Gastrocnemius medialis (tissue), 4 donors: ENCODE measurements around the gene HSPB2. TPM values are rescaled to one million over a fixed set of nuclear protein-coding genes. Genes with fewer than 3 reads are reported as not detected.

Experiments used
- ATAC-seq, 2 donors: fragments of 150-250 bp; one replicate each; pipeline ENCODE4 v1.9.1; 2016
- DNase-seq, 2 donors: peaks; one replicate each; pipeline ENCODE4 v3.0.0-alpha.2; 2019
- H3K27ac ChIP-seq, 4 donors: fragments of 200-600 bp; sonication (generic); 1 replicate in 1 of 4; 2 replicates in 3 of 4; pipeline ENCODE4 v1.5.1; 2016 to 2018; ENCODE audit warnings: mild to moderate bottlenecking in 2 of 4, moderate library complexity in 1 of 4
- H3K27me3 ChIP-seq, 3 donors: fragments of 200-600 bp; sonication (generic) in 2 of 3; 1 replicate in 1 of 3; 2 replicates in 2 of 3; pipeline versions ENCODE4 v1.5.1 to v1.6.0; 2016 to 2019; ENCODE audit warnings: mild to moderate bottlenecking in 1 of 3, moderate library complexity in 1 of 3
- H3K36me3 ChIP-seq, 2 donors: fragments of 200-600 bp; sonication (generic) in 1 of 2; one replicate each; pipeline ENCODE4 v1.5.1; 2017 to 2018
- H3K4me1 ChIP-seq, 2 donors: fragments of 200-600 bp; sonication (generic) in 1 of 2; one replicate each; pipeline ENCODE4 v1.5.1; 2016 to 2017; ENCODE audit warnings: mild to moderate bottlenecking in 2 of 2
- H3K4me3 ChIP-seq, 4 donors: fragments of 200-600 bp; sonication (generic) in 3 of 4; 1 replicate in 1 of 4; 2 replicates in 3 of 4; pipeline ENCODE4 v1.5.1; 2016 to 2019; ENCODE audit warnings: mild to moderate bottlenecking in 2 of 4
- H3K9me3 ChIP-seq, 3 donors: fragments of 200-600 bp; sonication (generic) in 2 of 3; 1 replicate in 1 of 3; 2 replicates in 2 of 3; pipeline ENCODE4 v1.5.1; 2016 to 2019
- CTCF ChIP-seq, 5 experiments: fragments of 450-650 bp in 3 of 5; fragments of 200-600 bp in 2 of 5; sonication (generic) in 2 of 5; IDR thresholded peaks in 4 of 5; conservative IDR thresholded peaks in 1 of 5; 1 replicate in 4 of 5; 2 replicates in 1 of 5; pipeline ENCODE4 v1.5.1; 2016 to 2019; ENCODE audit warnings: antibody characterized with exemption in 5 of 5, mild to moderate bottlenecking in 3 of 5, moderate library complexity in 3 of 5
- POLR2A ChIP-seq, 2 donors: fragments of 450-650 bp; IDR thresholded peaks; one replicate each; pipeline ENCODE4 v1.6.1; 2017; ENCODE audit warnings: antibody characterized with exemption in 2 of 2, mild to moderate bottlenecking in 2 of 2, moderate library complexity in 2 of 2
- in situ Hi-C, 4 donors: fragments of 200-750 bp; cut with MboI; loops; one replicate each; pipeline versions ENCODE4 v1.15.0 to v1.8.0; 2017; ENCODE audit warnings: low sequenced_read_pairs in 4 of 4
- intact Hi-C: fragments of 100-400 bp; cut with DNase I; formaldehyde crosslinking; loops from one replicate; pipeline ENCODE4 v1.15.1; 2023; ENCODE audit warnings: low total_unique reads
- total RNA-seq, 4 donors: library from RNA; depleted of rRNA; stranded (reverse); fragments of >200 nt; gene quantifications; one replicate each; pipeline versions ENCODE4 v1.1.0 to v1.2.3, GENCODE V29; 2016

The HSPB2 gene
- total RNA-seq, 4 donors from 2014 or later = 0.41 to 4.6 (median 2.4) TPM

GRCh38 chr11:111906680-111907079, 5.9 kb upstream of the HSPB2 start:
- H3K36me3 ChIP-seq = peaks cover 0 to 24% of the 10 kb centered on the region in 2 donors
- DNase-seq = peak in 1 of 2 donors; percentile 27
- peaks cover 0 to 29% of the 10 kb centered on the region in 2 donors for H3K4me1 ChIP-seq
- in situ Hi-C loops (no loop called here), intact Hi-C loops (no loop called here)
- ATAC-seq = peak; percentile 60 to 70
- no peaks in the 10 kb centered on the region for H3K27me3 ChIP-seq
- no peak overlapping the region for H3K4me3 ChIP-seq
- no peak for TF ChIP-seq CTCF (IDR thresholded peaks at IDR 0.05 in 4 of 5, conservative IDR thresholded peaks at IDR 0.05 in 1 of 5)
- peak overlapping the region; percentile 91 to 97 (median 97) for H3K27ac ChIP-seq
- no peaks in the 10 kb centered on the region for H3K9me3 ChIP-seq

- H3K4me1 ChIP-seq = peaks cover 11 to 35% of the 10 kb centered on the region in 2 donors
- H3K27me3 ChIP-seq = no peaks in the 10 kb centered on the region
- H3K27ac ChIP-seq = peak overlapping the region; percentile 91 to 97 (median 97)
- intact Hi-C loops (no loop called here), in situ Hi-C loops (no loop called here)
- DNase-seq = no peak
- peak overlapping the region in 3 of 4 donors; percentile 74 to 79 (median 75) for H3K4me3 ChIP-seq
- TF ChIP-seq POLR2A (IDR thresholded peaks at IDR 0.05) (no peak), CTCF (IDR thresholded peaks at IDR 0.05 in 4 of 5, conservative IDR thresholded peaks at IDR 0.05 in 1 of 5) (no peak)
- ATAC-seq = no peak
- peaks cover 0 to 24% of the 10 kb centered on the region in 2 donors for H3K36me3 ChIP-seq
- H3K9me3 ChIP-seq = no peaks in the 10 kb centered on the region
These were observed 3.8 kb upstream of the HSPB2 start for GRCh38 chr11:111908639-111909305.

GRCh38 chr11:111909378-111909777, 3.2 kb upstream of the HSPB2 start:
- peaks cover 18 to 41% of the 10 kb centered on the region in 2 donors for H3K4me1 ChIP-seq
- in situ Hi-C loops = no loop called here

DNA sequence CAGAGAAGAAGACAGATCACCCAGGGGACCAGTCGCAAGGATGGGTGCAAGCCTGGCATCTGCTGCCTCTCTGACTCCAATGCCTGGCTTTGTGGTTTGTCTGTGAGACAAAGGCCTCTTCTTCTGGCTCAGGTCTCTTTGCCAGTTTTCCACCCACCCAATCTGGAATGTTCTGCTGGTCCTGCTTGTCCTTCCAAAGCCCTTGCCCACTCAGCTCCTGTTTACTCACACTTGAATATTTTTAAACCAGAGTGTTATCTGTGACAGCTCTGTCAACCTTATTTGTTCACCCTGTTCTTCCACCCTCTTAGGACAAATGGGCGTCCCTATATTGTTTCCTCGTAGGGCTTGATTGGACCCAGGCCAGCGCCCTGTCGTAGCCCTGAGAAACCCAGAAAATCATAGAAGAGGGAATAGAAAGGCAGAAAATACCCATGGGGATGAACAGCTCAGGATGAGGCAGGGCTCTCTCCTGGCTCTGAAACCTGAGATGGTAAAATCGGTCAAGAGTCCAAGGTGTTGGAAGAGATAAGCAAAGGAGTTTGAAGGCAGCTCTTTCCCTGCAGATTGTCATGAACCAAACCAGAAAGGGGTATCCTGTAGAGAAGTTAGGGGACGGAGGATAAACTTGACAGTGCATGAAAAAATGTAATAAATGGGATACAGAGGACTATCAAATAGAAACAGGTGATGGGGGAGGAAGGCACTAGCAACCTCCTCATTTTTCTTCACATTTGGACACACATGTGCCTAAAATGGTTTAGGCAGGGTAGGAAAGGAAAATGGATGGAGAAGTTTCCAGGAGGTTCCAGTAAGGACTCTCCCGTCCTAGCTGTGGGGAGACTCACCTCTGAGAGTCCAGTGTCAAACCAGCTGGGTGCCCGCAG, 1.6 kb upstream of the HSPB2 start:
- no peaks in the 10 kb centered on the region for H3K9me3 ChIP-seq
- intact Hi-C loops (loop anchor here (2.0 to 5.0 kb wide), 2 partner anchors 32 to 179 kb away; partner anchors contain the start of genes CFAP68 and FDXACB1), in situ Hi-C loops (loop anchor here in 1 of 4 donors (5.0 kb wide), 1 partner anchor 34 kb away; the partner anchor contains the start of genes CFAP68 and FDXACB1)
- no peak for DNase-seq
- H3K27ac ChIP-seq = peak overlapping the region; percentile 91 to 97 (median 97)
- H3K27me3 ChIP-seq = no peaks in the 10 kb centered on the region
- ATAC-seq = peak; percentile 10 to 12
- H3K4me3 ChIP-seq = peak overlapping the region; percentile 70 to 79 (median 74)
- H3K4me1 ChIP-seq = peaks cover 22 to 45% of the 10 kb centered on the region in 2 donors
- TF ChIP-seq POLR2A (IDR thresholded peaks at IDR 0.05) (peak in 1 of 2 donors; percentile 27), CTCF (IDR thresholded peaks at IDR 0.05 in 4 of 5, conservative IDR thresholded peaks at IDR 0.05 in 1 of 5) (no peak)
- H3K36me3 ChIP-seq = peaks cover 0 to 24% of the 10 kb centered on the region in 2 donors

More at GRCh38 chr11:111909378-111909777, 3.2 kb upstream of the HSPB2 start:
- intact Hi-C loops = no loop called here
- TF ChIP-seq POLR2A (IDR thresholded peaks at IDR 0.05) = peak in 1 of 2 donors; percentile 6
- no peak for TF ChIP-seq CTCF (IDR thresholded peaks at IDR 0.05 in 4 of 5, conservative IDR thresholded peaks at IDR 0.05 in 1 of 5)
- Histone ChIP-seq H3K9me3 (no peaks in the 10 kb centered on the region), H3K36me3 (peaks cover 0 to 24% of the 10 kb centered on the region in 2 donors), H3K4me3 (peak overlapping the region; percentile 70 to 79 (median 74)), H3K27me3 (no peaks in the 10 kb centered on the region), H3K27ac (peak overlapping the region; percentile 91 to 97 (median 97))
- DNase-seq (no peak), ATAC-seq (no peak)
